Amniotic epithelial cell (primary cell): Measurements from ENCODE around the gene NINL.

ENCODE experiments used
- DNase-seq: peaks from one replicate; pipeline ENCODE4 v3.0.0-alpha.2; 2010; ENCODE audit warnings: low read depth

Gene NINL

GRCh38 chr20:25551413-25552215 lies 33.7 kb downstream of the NINL start:
- peak; percentile 77 for DNase-seq

DNA sequence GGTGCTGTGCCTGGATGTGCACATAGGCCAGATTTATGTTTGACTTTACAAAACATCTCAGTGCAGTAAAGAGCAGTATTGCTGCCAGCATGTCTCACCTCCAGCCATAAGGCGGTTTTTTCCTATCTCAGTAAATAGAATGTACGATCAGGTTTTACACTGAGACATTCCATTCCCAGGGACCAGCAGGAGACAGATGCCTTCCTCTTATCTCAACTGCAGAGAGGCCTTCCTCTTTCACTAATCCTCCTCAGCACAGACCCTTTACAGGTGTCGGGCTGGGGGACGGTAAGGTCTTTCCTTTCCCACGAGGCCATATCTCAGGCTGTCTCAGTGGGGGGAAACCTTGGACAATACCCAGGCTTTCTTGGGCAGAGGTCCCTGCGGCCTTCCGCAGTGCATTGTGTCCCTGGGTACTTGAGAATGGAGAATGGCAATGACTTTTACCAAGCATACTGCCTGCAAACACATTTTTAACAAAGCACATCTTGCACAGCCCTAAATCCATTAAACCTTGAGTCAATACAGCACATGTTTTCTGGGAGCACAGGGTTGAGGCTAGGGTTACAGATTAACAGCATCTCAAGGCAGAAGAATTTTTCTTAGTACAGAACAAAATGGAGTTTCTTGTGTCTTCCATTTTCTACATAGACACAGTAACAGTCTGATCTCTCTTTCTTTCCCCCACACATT lies 34.5 kb downstream of the NINL start:
- peak; percentile 78 for DNase-seq

- peak; percentile 80 for DNase-seq
Measured at GRCh38 chr20:25549843-25550477, 35.4 kb downstream of the NINL start.

- peak; percentile 65 for DNase-seq
Measured at GRCh38 chr20:25549172-25549773, 36.1 kb downstream of the NINL start.

DNA sequence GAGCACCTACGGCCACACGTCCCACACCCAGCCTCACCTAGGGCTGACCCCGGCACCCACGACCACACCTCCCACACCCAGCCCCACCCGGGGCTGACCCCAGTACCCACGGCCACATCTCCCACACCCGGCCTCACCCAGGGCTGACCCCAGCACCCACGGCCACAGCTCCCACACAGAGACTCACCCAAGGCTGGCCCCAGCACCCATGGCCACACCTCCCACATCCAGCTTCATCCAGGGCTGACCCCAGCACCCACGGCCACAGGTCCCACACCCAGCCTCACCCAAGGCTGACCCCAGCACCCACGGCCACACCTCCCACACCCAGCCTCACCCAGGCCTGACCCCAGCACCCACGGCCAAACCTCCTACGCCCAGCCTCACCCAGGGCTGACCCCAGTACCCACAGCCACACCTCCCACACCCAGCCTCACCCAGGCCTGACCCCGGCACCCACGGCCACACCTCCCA lies 36.7 kb downstream of the NINL start:
- DNase-seq: peak; percentile 41

GRCh38 chr20:25547999-25548398 lies 37.3 kb downstream of the NINL start:
- no peak for DNase-seq

GRCh38 chr20:25547063-25547462 lies 38.3 kb downstream of the NINL start:
- no peak for DNase-seq

- no peak for DNase-seq
Measured at GRCh38 chr20:25546048-25546447, 39.3 kb downstream of the NINL start.

GRCh38 chr20:25545171-25545570 lies 40.2 kb downstream of the NINL start:
- no peak for DNase-seq

DNA sequence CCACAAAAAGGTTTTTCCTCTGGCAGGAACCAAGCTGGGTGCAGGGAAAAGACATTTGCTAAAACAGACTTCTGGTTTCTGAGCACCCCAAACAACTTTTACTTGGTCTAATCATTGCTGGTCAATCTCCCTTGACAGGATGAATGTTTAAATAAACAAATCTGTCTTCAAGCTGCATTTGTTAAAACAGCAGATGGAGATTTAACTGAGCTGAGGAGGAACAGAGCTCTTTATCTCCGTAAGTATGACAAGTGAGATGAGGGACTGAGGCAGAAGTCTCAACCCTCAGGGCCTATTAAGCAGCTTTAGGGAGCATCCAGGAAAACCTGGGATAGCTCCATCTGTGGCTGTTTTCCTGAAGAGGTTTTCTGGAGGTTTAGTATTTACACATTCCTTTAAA lies 40.6 kb downstream of the NINL start:
- peak; percentile 55 for DNase-seq

GRCh38 chr20:25544311-25544710 lies 41.0 kb downstream of the NINL start:
- DNase-seq: peak; percentile 72

DNA sequence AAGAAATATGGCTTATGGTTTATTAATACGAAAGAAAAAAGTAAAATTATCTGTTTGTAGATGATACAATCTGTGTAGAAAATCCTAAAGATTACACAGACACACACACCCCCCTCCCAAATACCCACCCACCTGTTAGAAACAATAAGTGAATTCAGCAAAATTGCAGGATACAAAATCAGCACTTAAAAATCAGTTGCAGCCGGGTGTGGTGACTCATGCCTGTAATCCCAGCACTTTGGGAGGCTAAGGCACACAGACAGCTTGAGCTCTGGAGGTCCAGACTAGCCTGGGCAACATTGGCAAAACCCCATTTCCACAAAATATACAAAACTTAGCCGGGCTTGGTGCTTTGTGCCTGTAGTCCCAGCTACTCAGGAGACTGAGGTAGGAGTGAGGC lies 42.3 kb downstream of the NINL start:
- DNase-seq: peak; percentile 59

DNA sequence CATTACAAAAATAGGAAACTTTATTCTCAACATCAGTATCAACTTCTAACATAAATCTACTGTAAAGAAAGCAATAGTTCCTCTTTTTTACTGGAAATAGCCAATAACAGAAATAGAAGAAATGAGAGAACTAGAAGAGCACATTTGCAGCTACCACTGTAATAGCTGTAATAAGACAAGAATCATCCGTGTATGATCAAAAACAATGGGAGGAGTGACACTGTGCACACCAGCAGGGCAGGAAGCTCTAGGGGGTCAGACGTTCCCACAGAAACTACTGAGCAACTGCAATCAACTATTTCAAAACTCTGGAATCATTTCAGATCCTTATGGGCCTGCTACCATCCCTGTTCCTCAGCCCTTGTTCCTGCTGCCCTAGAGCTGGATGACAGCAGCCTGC lies 43.7 kb downstream of the NINL start:
- peak; percentile 81 for DNase-seq

DNA sequence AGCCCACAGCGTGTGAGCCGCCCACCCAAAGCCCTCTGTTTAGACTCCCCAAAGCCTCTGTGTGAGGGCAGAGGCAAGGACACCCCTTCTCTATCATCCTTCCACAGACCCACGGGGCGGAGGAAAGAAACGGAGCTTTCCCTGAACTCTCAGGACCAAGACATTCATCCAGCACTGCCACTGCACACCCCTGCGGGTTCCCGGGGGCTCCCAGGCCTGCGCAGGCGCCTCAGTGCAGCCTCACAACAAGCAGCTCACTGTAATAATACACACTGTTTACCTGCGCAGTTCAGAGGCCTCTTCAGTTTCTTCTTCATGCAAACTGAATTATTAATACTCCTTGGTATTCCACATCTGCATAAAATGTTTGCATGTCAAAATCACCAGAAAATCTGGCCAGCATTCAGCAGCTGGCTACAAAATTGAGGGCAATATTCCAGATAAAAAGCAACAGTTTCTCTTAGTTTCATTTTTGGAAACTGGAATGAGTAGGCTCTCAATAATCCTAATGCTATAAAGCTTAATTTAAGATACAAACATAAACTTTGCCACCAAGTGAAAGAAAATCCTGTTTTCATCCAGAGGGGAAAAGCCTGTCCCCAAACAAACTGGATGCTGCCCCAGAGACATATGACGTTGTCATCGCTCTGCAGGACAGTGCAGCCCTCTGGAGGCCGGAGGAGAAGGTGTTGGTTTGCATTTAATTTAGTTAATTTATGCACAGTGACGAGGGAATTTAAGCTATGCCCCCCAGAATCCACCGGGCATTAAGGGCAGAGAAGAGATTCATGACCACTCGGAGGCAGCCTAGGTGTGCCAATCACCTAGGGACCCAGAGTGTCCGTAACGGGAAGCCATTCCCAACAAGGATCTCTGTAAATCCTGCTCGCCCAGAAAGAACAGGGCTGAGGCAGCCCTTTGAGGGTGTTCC lies 45.3 kb downstream of the NINL start:
- DNase-seq: no peak

GRCh38 chr20:25538838-25539665 lies 46.3 kb downstream of the NINL start:
- DNase-seq: no peak

DNA sequence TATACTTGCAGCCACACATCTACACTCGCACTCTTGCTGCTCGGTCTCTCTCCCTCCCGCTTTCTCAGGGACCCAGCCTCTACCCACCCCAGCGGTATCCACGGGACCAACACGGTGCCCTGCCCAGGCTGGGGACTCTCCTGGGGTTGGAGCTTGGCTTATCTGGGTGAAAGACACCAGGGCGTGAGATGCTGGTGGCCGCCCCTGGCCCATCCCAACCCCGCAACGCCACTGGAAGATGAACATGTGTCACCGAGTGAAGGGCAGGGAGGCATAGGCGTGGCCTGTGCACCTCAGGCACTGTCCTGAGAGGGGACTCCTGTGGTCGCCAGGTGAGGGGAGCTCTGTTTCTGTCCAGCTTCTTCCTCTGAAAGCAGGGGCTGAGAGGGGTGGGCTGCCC lies 47.4 kb downstream of the NINL start:
- DNase-seq: no peak

- DNase-seq: no peak
Measured at GRCh38 chr20:25535762-25536161, 49.6 kb downstream of the NINL start.

- DNase-seq: no peak
Measured at GRCh38 chr20:25534845-25535244, 50.5 kb downstream of the NINL start.

DNA sequence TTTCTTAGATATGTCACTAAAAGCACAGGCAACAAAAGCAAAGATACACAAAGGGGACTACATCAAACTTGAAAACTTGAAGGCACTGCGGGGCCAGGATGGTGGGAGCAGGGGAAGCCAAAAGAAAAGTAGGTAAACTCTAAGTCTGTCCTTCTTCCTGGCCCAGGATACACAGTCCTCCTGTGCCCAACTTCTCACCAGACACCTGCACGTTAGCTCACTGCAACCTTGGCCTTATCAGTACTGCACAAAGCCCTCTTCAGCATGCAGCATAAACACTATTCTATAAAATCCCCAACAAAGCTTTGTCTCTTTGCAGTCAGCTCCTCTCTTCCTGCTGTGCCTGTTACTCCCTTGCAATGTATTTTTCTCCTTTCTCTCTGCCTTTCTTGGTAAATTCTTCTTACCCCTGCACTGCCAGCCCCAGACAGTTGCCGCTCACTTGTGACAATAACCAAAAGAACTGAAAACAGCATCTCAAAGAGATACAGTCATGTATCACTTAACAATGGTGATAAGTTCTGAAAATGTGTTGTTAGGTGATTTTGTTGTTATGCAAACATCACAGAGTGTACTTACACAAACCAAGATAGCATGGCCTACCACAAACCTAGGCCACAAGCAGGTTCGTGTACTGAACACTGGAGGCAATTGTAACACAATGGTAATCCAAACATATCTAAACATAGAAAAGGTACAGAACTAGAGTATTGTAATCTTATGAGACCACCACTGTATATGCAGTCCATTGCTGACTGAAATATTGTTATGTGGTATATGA lies 51.2 kb downstream of the NINL start:
- DNase-seq: peak; percentile 71

DNA sequence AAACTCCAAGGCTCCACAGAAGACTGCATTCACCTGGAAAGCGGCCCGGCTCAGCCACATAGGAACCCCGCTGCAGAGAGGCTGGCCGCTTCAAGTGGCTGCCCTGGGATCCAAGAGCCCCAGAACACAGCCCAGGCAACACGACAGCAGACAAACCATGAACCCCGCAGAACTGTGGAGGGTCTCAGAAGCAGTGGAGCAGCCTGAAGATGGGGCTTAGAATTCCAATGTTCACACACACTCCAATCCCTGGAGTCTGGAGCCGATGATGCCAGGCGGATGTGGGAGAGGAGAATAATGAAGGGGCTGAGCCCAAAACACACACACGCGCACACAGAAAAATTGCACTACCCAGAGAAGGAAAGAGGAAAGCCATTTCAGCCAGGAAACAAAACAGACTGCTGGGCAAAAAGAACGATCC lies 52.4 kb downstream of the NINL start:
- peak; percentile 45 for DNase-seq
